Glomerular visceral epithelial cell (primary cell): Measurements from ENCODE around the gene U2AF2.

Experiments
- DNase-seq: peaks from one replicate; pipeline ENCODE4 v3.0.0-alpha.2; 2016; ENCODE audit errors: extremely low spot score

Gene U2AF2

DNA sequence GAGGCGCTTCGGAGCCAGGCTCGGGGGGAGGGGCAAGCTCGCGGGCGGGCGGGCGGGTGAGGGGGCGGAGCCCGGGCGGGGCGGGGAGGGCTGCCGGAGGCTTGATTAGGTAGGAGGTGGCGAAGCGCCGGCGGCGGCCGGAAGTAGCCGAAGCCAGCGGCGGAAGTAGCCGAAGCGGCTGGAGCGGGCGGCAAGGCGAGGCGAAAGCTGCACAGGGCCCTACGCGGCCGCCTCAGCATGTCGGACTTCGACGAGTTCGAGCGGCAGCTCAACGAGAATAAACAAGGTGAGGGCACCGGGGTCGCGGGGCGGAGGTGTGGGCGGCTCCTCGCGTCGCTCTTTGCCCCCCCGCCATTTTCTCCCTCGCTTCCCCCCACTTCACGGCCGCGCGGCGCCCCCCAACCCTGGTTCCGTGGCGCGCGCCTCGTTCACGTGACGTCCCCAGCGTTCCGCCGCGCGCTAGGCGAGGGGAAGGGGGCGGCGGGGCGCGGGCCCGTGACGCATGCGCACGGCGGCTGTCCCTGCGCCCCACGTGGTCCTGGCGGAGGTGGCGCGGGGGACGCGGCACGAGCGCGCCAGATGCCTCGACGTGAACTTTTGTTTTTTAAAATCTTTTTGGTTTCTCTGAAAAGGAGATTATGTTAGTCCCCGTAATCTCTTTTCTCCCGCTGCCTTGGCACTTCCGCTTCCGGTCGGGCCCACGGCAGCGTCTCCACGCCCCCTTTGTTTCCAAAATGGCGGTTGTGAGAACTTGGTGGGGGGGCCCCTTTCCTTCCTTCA, at the start of gene U2AF2:
TSS of gene U2AF2 (plus strand) at position 168 of the 780 bp plus-strand sequence. CDS start at position 238, 70 bp downstream.
- DNase-seq = peak; percentile 98

DNA sequence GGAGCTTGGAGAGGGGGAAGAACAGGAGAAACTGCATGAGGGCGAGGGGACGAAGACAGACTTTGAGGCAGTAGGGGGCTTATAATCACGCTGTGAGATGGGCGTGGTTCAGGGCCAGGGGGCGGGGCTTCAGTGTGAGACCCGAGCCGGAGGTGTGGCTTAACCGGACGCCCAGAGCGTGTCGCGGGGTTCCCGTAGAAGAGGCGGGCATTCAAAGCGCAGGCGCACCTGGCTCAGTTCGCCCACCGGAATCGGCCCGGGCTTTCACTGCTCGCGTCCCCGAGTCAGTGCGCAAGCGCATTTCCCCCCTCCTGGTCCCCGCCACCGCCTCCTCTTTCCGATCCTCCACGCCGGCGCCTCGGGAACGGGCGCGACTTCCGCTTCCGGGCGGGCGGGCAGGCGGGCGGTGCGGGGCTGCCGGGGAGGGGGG, 49.6 kb upstream of the U2AF2 start:
- DNase-seq = peak; percentile 98

DNA sequence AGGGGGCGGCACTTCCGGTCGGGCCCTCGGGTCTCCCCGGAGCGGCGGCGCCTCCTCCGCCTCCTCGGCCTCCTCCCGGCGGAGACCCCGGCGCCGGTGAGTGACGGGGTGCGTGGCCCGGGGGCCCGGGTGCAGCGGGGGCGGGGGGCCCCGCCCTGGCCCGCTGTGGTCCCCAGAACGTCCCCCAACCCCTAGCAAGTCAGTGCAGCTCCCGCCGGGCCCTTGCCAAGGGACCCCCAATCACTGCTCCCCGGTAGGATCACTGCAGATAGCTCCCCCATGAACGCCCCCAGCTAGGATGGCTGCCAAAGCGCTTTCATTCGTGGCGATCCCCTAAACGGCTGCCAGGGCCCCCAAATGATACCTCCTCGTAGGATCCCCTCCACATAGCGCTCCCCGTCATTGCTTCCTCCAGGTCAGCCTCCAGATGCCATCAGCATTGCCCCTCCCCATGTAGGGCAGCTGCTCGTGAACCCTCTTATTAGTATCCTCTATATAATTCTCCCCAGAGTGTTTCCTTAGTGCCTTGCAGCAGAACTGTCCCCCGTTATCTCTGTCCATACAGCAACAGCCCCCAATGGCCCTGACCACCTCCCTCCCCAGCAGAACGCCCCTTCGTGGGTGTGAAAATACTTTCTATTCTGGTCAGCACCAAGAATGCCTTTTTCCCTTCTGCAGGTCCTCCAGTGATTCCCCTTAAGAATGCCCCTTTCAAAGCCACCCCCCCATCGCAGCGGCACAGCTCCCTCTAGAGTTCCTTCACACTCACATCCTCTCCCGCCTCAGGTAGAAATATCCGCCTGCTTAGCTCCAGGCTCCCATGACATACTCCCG, 49.0 kb upstream of the U2AF2 start, which contains the start of gene ZNF865:
TSS of gene ZNF865 (plus strand) at position 11 of the 834 bp plus-strand sequence. CDS start 7,972 bp downstream, outside the sequence.
- peak; percentile 89 for DNase-seq

DNA sequence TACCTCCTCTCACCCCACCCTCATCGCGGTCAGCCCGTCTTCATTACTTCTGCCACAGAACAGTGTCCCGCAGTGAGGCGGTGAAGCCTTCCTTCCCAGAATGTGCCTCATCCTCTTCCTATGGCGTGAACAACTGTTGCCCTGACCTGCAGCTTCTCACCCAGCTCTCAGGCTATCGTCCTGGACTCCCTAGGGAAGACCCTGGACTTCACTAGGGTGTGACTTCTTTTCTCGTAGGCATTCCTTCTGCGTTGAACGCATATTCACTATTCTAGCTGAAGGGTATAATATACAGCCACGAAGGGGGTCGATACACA, 48.4 kb upstream of the U2AF2 start:
- no peak for DNase-seq

DNA sequence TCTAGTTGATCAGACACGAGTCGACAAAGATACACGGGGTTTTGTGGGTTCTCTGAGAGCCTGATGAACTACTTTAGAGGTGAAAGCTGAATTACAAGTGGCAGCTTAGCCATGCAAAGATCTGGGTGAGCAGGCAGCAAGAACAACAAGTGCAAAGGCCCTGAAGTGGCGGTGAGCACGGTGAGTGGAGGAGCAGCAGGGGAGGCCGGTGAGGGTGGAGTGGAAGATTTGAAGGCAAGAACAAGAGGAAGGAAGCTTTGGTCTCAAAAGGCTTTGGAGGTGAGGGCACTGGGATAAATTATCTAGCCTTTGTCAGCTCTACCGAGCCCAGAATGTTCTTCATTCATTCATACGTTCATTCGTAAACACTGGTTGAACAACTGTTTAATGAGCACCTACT, 48.0 kb upstream of the U2AF2 start:
- no peak for DNase-seq

DNA sequence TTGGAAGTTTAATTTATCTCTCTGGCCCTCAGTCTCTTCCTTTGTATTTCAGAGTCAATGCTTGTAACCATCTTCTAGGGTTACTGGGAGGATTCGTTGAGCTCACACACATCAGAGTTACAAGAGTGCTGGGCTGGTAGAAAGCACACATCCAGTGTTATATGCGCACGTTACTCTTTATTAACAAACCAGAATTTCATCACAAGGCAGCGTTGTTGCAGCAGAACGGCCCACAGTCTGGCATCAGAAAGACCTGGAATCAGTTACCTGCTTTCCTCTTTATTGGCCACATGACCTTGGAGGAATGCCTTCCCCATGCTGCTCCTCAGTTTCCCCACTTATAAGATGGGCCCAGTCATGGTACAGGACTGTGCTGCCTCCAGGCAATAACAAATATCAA, 45.5 kb upstream of the U2AF2 start:
- DNase-seq = no peak

DNA sequence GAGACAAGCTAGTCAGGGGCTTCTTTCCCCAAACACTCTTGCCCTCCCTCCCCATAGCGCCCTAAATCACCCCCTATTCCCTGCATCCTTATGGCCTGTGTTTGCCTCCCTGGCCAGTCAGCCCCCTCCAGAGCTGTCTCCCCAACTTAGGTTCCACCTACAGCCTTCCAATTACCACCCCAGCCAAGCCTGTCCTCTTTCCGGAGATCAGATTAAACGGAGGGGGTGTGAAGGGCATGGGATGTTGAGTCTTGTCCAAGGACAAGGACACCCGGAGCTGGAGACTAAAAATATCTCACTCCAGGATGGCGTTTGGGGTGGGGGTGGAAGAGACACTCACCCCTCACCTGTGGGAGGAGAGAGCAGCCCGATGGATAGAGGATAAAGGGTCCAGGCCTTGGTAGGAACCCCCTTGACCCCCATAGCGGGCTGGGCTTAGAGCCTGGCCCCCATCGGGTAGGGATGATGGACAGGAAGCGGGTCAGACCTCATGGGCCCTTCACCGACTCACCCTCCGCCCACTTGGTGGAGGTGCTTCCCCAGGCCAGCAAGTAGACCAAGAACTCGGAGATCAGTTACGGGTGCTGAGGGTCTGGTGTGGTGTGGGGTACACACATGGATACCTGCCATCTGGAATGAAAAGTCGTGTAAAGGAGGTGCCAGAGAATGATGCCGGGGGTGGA, 43.4 kb upstream of the U2AF2 start:
- DNase-seq = no peak

DNA sequence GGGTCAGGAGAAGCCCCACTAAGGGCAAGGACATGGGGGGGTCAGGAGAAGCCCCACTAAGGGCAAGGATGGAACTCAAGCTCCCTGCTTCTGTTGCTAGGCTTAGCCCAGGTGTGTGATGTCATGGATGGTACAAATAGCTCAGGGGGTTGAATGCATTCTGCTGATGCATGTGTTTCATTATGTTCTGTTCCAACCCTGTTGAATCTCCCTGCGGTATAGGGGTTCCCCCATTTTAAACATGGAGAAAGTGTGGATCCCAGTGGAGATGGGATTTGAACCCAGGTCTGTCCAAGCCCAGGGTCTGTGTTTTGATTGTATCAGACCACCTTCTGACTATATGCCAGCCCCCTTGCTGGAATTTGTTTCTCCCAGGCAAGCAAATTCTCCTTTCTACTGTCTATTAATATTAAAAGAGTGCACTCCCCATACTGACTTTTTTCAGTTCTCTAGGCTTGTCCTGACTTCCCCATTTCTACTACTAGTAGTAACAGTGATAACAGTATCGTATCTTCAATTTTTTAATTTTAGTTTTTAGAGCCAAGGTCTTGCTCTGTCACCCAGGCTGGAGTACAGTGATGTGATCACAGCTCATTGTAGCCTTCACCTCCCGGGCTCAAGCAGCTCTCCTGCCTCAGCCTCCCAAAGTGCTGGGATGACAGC, 42.7 kb upstream of the U2AF2 start:
- no peak for DNase-seq

DNA sequence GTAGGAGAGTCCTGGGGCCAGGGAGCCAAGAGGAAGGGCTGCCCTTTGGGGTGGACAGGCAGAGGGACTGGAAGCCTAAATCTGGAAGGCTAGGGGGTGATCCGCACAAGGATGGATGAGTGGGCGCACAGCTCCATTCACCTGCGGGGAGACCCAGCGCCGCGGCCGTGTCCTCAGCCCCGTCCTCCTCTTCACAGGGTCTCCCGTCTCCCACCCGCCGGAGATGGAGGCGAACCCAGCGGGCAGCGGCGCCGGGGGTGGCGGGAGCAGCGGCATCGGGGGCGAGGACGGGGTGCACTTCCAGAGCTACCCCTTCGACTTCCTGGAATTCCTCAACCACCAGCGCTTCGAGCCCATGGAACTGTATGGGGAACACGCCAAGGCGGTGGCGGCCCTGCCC, 41.4 kb upstream of the U2AF2 start:
- DNase-seq = no peak

DNA sequence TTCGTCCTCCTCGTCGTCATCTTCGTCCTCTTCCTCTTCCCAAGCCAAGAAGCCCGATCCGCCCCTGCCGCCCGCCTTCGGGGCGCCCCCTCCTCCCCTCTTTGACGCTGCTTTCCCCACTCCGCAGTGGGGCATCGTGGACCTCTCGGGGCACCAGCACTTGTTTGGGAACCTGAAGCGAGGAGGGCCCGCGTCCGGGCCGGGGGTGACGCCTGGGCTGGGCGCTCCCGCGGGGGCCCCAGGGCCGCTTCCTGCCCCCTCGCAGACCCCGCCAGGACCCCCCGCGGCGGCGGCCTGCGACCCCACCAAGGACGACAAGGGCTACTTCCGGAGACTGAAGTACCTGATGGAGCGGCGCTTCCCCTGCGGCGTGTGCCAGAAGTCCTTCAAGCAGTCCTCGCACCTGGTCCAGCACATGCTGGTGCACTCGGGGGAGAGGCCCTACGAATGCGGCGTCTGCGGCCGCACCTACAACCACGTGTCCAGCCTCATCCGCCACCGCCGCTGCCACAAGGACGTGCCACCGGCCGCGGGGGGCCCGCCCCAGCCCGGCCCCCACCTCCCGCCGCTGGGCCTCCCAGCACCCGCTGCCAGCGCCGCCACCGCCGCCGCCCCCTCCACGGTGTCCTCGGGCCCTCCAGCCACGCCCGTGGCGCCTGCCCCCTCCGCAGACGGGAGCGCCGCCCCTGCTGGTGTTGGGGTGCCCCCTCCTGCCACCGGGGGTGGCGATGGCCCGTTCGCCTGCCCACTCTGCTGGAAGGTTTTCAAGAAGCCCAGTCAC, 40.7 kb upstream of the U2AF2 start:
- no peak for DNase-seq

DNA sequence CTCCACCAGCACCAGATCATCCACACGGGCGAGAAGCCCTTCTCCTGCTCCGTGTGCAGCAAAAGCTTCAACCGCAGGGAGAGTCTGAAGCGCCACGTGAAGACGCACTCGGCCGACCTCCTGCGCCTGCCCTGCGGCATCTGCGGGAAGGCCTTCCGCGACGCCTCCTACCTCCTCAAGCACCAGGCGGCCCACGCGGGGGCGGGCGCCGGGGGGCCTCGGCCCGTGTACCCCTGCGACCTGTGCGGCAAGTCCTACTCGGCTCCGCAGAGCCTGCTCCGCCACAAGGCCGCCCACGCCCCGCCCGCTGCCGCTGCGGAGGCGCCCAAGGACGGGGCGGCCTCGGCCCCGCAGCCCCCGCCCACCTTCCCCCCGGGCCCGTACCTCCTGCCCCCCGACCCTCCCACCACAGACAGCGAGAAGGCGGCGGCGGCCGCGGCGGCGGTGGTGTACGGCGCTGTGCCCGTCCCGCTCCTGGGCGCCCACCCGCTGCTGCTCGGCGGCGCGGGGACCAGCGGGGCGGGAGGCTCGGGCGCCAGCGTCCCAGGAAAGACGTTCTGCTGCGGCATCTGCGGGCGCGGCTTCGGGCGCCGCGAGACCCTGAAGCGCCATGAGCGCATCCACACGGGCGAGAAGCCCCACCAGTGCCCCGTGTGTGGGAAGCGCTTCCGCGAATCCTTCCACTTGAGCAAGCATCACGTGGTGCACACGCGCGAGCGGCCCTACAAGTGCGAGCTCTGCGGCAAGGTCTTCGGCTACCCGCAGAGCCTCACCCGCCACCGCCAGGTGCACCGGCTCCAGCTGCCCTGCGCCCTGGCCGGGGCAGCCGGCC, 39.9 kb upstream of the U2AF2 start:
- DNase-seq = no peak

DNA sequence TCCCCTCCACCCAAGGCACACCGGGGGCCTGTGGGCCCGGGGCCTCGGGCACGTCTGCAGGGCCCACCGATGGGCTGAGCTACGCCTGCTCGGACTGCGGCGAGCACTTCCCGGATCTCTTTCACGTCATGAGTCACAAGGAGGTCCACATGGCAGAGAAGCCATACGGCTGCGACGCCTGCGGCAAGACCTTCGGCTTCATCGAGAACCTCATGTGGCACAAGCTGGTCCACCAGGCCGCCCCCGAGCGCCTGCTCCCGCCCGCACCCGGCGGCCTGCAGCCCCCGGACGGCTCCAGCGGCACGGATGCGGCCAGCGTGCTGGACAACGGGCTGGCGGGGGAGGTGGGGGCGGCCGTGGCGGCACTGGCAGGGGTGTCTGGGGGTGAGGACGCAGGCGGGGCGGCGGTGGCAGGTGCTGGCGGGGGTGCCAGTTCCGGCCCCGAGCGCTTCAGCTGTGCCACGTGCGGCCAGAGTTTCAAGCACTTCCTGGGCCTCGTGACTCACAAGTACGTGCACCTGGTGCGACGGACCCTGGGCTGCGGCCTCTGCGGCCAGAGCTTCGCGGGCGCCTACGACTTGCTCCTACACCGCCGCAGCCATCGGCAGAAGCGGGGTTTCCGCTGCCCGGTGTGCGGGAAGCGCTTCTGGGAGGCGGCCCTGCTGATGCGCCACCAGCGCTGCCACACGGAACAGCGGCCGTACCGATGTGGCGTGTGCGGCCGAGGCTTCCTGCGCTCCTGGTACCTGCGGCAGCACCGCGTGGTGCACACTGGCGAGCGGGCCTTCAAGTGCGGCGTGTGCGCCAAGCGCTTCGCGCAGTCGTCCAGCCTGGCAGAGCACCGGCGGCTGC, 39.1 kb upstream of the U2AF2 start:
- no peak for DNase-seq

DNA sequence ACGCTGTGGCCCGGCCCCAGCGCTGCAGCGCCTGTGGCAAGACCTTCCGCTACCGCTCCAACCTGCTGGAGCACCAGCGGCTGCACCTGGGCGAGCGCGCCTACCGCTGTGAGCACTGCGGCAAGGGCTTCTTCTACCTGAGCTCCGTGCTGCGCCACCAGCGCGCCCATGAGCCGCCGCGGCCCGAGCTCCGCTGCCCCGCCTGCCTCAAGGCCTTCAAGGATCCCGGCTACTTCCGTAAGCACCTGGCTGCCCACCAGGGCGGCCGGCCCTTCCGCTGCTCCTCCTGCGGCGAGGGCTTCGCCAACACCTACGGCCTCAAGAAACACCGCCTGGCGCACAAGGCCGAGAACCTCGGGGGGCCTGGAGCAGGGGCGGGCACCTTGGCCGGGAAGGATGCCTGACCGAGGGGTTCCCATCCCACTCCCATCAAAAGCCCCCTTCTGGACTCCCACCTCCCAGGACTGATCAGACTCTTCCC, 38.4 kb upstream of the U2AF2 start:
- DNase-seq = no peak

DNA sequence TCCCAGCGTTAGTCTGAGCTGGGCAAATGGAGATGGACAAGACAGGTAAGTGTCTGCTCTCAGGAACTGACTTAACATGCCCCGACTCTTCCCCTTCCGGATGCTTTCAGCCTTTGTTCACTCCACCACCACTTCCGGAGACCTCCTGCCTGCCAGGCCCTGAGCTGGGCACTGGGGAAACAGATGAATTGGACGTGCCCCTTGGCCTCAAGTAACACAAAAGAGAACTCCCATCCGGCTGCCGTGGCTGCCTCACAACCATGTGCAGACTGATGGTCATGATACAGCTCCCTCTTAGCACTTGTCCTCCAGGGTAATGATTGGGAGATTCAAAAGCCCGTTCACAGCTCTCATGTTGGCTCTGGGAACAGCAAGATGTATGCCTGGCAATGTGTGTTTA, 37.4 kb upstream of the U2AF2 start:
- no peak for DNase-seq

DNA sequence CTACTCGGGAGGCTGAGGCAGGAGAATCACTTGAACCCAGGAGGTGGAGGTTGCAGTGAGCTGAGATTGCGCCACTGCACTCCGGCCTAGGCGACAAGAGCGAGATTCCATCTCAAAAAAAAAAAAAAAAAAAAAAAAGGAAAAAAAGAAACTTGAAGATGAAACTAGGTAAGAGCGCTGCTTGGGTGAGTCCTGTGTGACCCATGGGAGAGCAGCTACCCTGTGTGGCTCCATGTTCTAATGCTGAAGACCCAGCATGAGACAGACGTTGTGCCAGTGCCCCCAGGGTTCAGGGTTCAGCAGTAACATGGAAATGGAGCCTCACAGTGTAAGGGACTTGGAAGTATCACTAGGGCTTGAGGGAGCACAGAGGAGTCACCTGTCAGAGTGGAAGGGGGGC, 36.4 kb upstream of the U2AF2 start:
- no peak for DNase-seq

DNA sequence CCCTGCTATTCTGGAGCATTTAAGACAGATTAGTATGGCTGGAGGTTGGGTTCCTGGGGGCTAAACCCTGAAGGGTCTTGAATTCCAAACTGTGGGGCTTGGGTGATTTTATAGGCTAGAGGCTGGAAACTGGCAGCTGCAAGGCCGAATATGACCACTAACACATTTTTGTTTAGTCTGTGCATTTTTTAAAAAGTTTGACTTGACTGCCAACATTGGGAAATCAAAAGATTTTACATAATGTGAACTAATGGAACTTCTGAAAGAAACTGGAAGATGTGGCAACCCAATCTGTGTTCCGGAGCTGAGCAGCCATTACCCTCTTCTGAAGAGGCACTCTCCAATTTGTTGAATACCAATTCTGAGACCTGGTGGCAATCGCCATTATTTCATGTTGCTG, 35.5 kb upstream of the U2AF2 start:
- no peak for DNase-seq

DNA sequence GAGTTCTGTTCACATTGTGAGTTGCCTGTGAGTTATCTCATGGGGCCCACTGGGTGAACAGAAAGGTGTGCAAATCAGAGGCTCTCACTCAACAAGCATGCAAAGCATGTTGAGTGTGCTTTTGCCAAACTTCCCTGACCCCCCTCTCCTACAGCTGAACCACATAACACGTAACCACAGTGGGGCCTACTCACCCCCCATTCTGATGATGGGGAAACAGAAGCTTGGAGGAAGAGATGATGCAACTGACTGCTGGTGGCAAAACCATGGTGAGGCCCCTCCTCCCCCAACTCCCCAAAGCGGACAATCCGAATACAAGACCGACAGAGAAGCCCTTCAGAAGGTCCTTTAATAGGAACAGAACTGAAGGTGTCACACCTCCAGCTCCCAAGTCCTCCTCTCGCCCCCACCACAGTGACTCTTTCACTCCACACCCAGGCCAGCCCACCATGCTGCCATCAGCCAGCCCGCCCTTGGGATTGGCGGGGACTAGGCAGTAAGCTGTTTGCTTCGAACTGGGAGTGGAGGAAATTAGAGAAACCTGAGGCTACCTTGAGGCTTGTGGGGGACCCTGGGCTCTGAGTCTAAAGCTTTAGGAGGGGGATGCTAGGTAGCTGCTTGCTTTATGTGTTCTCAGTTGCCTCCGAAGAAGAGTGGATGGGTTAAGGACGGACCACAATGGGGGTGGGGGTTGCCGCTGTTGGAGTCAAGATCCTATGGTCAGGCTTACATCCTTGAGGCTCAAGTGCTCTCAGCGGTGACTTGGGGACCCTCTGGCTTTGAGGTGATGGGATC, 34.2 kb upstream of the U2AF2 start:
- no peak for DNase-seq

DNA sequence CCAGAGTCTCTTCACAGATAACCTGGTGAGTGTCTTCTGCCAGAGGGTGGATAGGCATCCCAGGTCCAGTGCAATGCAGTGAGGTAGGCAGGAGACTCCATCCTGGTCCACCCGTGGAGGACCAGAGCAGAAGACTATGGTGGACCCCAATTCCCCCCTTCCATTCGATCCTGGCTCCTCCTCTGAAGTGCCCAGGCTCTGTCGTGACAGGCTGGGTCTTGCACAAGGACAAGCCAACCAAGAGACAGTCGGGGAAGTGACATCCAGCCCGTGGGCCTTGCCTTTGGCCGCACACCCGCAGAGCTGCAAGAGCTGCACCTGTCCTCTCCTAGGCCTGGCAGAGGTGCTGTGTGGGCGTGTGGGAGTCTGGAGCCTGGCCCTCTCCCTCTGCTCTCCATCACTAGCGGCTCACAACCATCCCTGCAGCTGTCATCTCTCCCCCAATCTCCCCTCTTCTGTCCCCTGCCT, 33.6 kb upstream of the U2AF2 start:
- DNase-seq = no peak
